GM21825 (cell line): ENCODE measurements around the gene SSBP3.
"Not testable (repeated sequence)": the region's sequence is repeated elsewhere in the genome, so short reads cannot be mapped to it uniquely, and the experiment has no call there.

Experiments used
- ATAC-seq: cut with Tn5 transposase; IDR thresholded peaks from one replicate; pipeline ENCODE4 v1.9.1; 2021; ENCODE audit warnings: mild to moderate bottlenecking, moderate library complexity; ENCODE audit not compliant: unreplicated experiment

The SSBP3 gene

GRCh38 chr1:54252371-54252936 is 153.7 kb downstream of the SSBP3 start:
- no peak for ATAC-seq

DNA sequence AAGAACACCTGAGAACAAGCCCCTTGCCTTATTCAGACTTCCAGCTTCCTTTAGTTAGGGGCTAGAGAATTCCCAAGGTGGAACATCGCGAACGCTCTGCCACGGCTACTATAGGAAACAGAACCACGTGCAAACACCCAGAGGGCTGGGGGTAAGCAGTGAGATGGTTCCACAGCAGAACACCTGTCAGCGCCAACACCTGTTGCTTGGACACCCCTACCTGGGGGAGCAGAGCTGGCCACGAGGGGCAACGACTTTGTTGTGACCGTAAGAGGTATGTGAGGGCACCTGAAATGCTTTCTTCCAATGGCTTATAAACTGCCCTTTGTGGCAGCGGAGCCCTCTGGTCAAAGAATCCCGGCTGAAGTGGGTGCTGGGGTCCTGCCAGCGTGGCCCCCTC is 155.5 kb downstream of the SSBP3 start:
- ATAC-seq: no peak

GRCh38 chr1:54249819-54250435 is 156.3 kb downstream of the SSBP3 start:
- no peak for ATAC-seq

- ATAC-seq: no peak
These were observed 157.2 kb downstream of the SSBP3 start for GRCh38 chr1:54248966-54249365.

- no peak for ATAC-seq
These were observed 158.2 kb downstream of the SSBP3 start for GRCh38 chr1:54247863-54248515.

- ATAC-seq: no peak
These were observed 160.0 kb downstream of the SSBP3 start for GRCh38 chr1:54246116-54246721.

- no peak for ATAC-seq
These were observed 160.7 kb downstream of the SSBP3 start for GRCh38 chr1:54245501-54245900.

- ATAC-seq: no peak
These were observed 161.5 kb downstream of the SSBP3 start for GRCh38 chr1:54244655-54245054.

DNA sequence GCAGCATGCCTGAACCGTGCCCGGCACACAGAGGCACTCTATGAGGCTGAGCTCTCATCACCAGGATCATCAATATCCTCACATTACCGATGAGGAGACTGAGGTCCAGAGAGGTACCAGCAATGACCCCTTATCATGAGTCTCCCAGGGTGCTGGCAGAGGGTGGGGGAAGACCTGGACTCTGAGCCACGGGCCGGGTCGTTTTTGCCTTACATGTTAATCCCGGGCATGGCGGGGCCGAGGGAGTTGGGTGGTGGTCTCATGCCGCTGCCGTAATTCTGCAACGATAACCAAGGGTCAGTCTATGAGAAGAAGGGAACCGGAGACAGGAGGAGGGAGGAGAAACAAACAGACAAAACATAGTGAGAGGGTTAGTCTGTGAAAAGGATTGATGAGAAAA is 163.2 kb downstream of the SSBP3 start:
- ATAC-seq: no peak

GRCh38 chr1:54241364-54241763 is 164.8 kb downstream of the SSBP3 start:
- no peak for ATAC-seq

DNA sequence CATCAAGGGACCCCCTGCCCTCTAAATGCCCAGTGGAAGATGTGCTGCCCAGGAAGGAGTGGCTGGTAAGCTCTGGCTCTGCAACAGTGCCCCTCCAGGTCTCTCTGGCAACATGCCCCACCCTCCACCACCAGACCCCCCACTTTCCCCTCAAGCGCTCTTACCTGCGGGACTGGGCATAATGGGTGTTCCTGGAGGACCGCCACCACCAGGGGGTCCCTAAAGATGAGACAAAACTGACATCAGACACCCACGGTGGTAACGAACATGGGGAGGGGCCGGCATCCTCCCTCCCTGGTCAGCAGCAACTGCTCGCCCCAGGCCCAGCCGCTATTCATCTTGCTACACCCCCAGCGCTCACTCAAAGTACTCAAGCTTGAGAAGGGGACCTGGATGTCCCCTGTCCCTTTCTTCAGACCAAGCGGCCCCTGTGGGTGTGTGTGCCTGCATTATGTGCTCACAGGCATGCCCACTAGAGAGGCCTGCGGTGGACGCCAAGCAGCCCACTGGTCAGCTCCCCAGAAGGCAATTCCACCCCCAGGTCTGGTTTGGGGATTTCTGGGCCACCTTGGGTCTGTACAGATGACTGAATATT is 165.4 kb downstream of the SSBP3 start:
- no peak for ATAC-seq

DNA sequence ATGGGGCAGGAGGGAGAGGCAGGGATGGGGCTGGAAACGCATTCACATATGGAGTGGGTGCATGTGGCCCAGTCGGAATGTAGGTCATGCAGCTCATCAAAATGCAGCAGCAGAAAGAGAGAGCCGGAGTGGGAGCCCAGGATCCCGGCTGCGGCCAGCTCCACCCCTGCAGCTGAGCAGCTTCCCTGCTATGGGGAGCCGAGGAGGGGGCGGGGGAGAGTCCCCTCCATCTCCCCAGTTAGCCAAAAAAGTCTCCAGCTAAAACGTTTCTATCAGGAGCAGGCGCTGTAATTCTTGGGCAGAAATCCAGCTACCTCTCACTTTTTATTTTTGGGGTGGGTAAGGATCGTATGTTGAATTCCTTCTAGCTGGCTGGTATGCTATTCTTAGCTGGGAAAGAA is 166.6 kb downstream of the SSBP3 start:
- no peak for ATAC-seq

- ATAC-seq: no peak
These were observed 167.2 kb downstream of the SSBP3 start for GRCh38 chr1:54239035-54239383.

- no peak for ATAC-seq
These were observed 167.7 kb downstream of the SSBP3 start for GRCh38 chr1:54238353-54239034.

DNA sequence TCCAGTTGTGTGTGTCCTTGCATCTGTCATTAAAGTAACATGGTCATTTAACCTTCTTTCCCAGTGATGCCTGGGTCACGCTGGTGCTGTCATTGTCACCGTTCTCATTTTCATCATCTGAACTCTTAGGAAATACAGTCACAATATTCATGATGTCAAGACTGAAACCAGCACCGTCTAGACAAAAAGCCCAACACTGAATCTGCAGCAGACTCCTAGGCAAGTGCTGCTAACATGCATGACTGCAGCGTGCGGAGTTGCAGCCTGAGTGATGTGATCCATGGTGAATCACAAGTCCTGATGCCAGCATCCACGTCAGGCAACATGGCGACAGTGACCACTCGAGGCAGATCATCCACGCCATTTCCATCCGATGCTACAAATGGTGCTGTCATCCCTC is 168.6 kb downstream of the SSBP3 start:
- no peak for ATAC-seq

DNA sequence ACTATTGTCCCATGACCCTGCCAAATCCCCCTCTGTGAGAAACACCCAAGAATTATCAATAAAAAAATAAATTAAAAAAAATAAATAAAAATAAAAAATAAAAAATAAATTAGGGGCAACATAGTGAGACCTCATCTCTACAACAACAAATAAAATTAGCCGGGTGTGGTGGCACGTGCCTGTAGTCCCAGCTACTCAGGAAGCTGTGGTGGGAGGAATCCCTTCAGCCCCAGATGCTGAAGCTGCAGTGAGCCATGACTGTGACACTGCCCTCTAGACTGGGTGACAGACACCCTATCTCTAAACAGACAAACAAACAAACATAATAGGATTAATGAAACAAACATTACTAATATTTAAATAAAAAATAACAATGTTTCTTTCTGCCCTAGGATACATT is 171.9 kb downstream of the SSBP3 start:
- ATAC-seq: no peak

DNA sequence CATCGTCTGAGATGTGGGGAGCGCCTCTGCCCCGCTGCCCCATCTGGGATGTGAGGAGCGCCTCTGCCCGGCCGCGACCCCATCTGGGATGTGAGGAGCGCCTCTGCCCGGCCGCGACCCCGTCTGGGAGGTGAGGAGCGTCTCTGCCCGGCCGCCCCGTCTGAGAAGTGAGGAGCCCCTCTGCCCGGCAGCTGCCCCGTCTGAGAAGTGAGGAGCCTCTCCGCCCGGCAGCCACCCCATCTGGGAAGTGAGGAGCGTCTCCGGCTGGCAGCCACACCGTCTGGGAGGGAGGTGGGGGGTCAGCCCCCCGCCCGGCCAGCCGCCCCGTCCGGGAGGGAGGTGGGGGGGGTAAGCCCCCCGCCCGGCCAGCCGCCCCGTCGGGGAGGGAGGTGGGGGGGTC is 173.0 kb downstream of the SSBP3 start:
- not testable (repeated sequence) for ATAC-seq

GRCh38 chr1:54230507-54231339 is 175.5 kb downstream of the SSBP3 start:
- no peak for ATAC-seq

DNA sequence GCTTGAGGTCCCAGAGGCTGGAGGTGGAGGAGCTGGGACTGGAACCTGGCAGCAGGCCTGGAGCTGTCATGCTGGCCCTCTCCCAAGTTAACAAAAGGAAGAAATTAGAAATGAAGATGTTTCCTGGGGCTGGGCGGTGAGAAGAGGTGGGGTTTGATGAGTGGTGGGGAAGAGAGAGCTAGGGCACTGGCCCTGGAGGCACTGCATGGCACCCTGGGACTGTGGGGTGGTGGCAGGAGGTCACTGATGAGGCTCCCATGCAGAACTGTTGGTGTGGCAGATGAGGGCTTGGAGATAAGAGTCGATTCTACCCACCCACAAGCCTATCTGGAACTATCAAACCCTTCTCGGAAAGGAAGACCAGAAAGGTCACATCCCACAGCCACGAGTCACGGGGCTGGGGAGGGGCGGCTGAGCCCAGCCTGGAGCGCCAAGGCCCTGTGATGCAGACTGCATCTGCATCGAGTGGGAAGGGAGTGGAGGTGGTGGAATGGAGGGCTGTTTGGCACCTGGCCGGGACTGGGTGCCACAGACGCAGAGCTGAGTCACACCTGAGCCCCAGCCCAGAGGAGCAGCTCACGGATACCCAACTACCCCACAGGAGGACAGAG is 176.8 kb downstream of the SSBP3 start:
- no peak for ATAC-seq

DNA sequence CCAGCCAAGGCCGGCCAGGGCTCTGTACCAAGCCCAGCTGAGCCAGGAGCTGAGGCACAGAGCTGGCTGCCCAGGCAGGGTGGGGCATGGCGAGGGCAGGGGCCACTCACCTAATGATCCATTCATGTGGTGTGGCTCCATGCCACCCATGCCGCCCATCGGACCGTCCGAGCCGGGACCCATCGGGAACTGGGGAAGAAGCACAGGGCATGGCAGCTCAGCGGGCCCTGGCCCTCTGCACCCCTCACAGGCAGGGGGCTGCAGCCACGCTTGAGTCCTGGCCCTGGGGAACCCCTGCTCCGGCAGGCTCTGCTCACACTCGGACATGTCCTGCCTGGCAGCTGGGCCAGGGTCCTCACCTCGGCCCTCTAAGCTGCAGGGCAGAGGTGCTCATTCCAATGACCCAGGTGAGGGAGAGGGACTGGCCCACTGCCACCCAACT is 177.5 kb downstream of the SSBP3 start:
- no peak for ATAC-seq
